Vagina (tissue), 2 donors: ENCODE measurements around the gene DPY19L1.
"Not testable (repeated sequence)": the region's sequence is repeated elsewhere in the genome, so short reads cannot be mapped to it uniquely, and the experiment has no call there.

ENCODE experiments used
- CTCF ChIP-seq, 3 experiments: fragments of 450-650 bp in 2 of 3; fragments of 200-600 bp in 1 of 3; sonication (generic) in 1 of 3; IDR thresholded peaks; one replicate each; pipeline ENCODE4 v1.5.1; 2017 to 2019; ENCODE audit warnings: antibody characterized with exemption in 3 of 3, mild to moderate bottlenecking in 2 of 3, moderate library complexity in 2 of 3
- POLR2A ChIP-seq, 2 donors: fragments of 450-650 bp; IDR thresholded peaks; one replicate each; pipeline ENCODE4 v1.6.1; 2017; ENCODE audit warnings: antibody characterized with exemption in 2 of 2, mild to moderate bottlenecking in 2 of 2, moderate library complexity in 2 of 2
- POLR2AphosphoS5 ChIP-seq, 2 donors: sonication (generic); formaldehyde crosslinking; IDR thresholded peaks; one replicate each; pipeline ENCODE4 v1.9.0; 2017; ENCODE audit warnings: antibody characterized with exemption in 2 of 2, mild to moderate bottlenecking in 2 of 2, low read depth in 1 of 2; ENCODE audit not compliant: insufficient read depth in 1 of 2

- TF ChIP-seq POLR2AphosphoS5 (IDR thresholded peaks at IDR 0.05; ENCODE audit: insufficient read depth in 1 of 2, low read depth in 1 of 2); CTCF (IDR thresholded peaks at IDR 0.05); POLR2A (IDR thresholded peaks at IDR 0.05): not testable (repeated sequence)
Observed at GRCh38 chr7:34929783-34930182, 107.5 kb downstream of the DPY19L1 start.
